Measurements from ENCODE around the gene PRL. TPM values are rescaled to one million over a fixed set of nuclear protein-coding genes. Genes with fewer than 3 reads are reported as not detected.

PRL gene
- total and polyA plus RNA-seq, 4 donors = not detected

DNA sequence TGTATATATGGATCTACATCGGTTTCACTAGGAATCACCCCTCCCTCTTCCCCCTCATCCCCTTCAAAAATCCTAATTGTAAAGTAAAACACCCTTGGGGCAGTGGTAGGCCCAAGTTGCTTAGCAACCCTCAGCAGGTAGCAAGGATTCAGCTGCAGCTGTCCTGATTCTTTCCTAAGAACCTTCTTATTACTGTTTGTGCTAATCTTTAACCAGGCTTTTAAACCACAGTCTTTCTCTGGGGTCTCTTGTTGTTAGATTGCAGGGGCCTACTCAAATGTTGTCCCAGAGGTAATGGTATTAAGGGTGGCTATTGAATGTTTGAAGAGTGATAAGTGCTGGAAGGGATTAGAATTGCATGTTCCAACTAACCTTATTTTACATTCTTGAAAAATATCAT, 46.4 kb downstream of the PRL start:
- no peak overlapping the region for H3K4me3 ChIP-seq (ENCODE audit: low read depth in 1 of 3, low read length in 3 of 3)
- TF ChIP-seq YY1 (IDR thresholded peaks at IDR 0.05) = no peak
- TF ChIP-seq FOXA2 (IDR thresholded peaks at IDR 0.05) = no peak
- TF ChIP-seq CTCF (IDR thresholded peaks at IDR 0.05; ENCODE audit: low read depth, low read length, missing input control) = no peak
- TF ChIP-seq ZBTB33 (IDR thresholded peaks at IDR 0.05) = no peak
- no peak for DNase-seq (ENCODE audit: low spot score)
- no peaks in the 10 kb centered on the region for H3K36me3 ChIP-seq (ENCODE audit: control insufficient read depth in 4 of 4, insufficient read depth in 3 of 4, low read depth in 1 of 4, low read length in 3 of 4)
- no peaks in the 10 kb centered on the region for H3K4me1 ChIP-seq (ENCODE audit: control insufficient read depth in 4 of 4, insufficient read depth in 4 of 4, low read length in 3 of 4)
- no peak overlapping the region for H3K9ac ChIP-seq (ENCODE audit: low read depth in 1 of 2, low read length in 2 of 2)
- no peak overlapping the region for H3K27ac ChIP-seq (ENCODE audit: low read depth in 1 of 2, low read length in 2 of 2)
- WGBS = 43% methylated on average over 1 of the region's 1 CpG
- no peaks in the 10 kb centered on the region for H3K27me3 ChIP-seq (ENCODE audit: control insufficient read depth in 4 of 4, insufficient read depth in 4 of 4, low read length in 3 of 4)
- no peaks in the 10 kb centered on the region for H3K9me3 ChIP-seq (ENCODE audit: control insufficient read depth in 4 of 4, low read length in 3 of 4)

GRCh38 chr6:22249711-22250350, 47.0 kb downstream of the PRL start:
- DNase-seq (ENCODE audit: low spot score) = no peak
- H3K27me3 ChIP-seq (ENCODE audit: control insufficient read depth in 4 of 4, insufficient read depth in 4 of 4, low read length in 3 of 4) = no peaks in the 10 kb centered on the region
- H3K9ac ChIP-seq (ENCODE audit: low read depth in 1 of 2, low read length in 2 of 2) = no peak overlapping the region
- 89% methylated on average over 9 of the region's 9 CpGs for WGBS
- H3K9me3 ChIP-seq (ENCODE audit: control insufficient read depth in 4 of 4, low read length in 3 of 4) = no peaks in the 10 kb centered on the region
- H3K27ac ChIP-seq (ENCODE audit: low read depth in 1 of 2, low read length in 2 of 2) = no peak overlapping the region
- no peak overlapping the region for H3K4me3 ChIP-seq (ENCODE audit: low read depth in 1 of 3, low read length in 3 of 3)
- no peaks in the 10 kb centered on the region for H3K36me3 ChIP-seq (ENCODE audit: control insufficient read depth in 4 of 4, insufficient read depth in 3 of 4, low read depth in 1 of 4, low read length in 3 of 4)
- no peaks in the 10 kb centered on the region for H3K4me1 ChIP-seq (ENCODE audit: control insufficient read depth in 4 of 4, insufficient read depth in 4 of 4, low read length in 3 of 4)
- TF ChIP-seq TAF1 (conservative IDR thresholded peaks at IDR 0.05) = no peak
- no peak for TF ChIP-seq GABPA (IDR thresholded peaks at IDR 0.05 in 1 of 2, conservative IDR thresholded peaks at IDR 0.05 in 1 of 2)
- no peak for TF ChIP-seq HNF4G (IDR thresholded peaks at IDR 0.05)
- no peak for TF ChIP-seq FOXA1 (IDR thresholded peaks at IDR 0.05)
- TF ChIP-seq RAD21 (IDR thresholded peaks at IDR 0.05) = no peak
- TF ChIP-seq ZBTB33 (IDR thresholded peaks at IDR 0.05) = no peak
- no peak for TF ChIP-seq RXRA (IDR thresholded peaks at IDR 0.05)
- TF ChIP-seq CTCF (IDR thresholded peaks at IDR 0.05; ENCODE audit: low read depth, low read length, missing input control) = no peak
- TF ChIP-seq FOXA2 (IDR thresholded peaks at IDR 0.05) = no peak
- TF ChIP-seq HNF4A (conservative IDR thresholded peaks at IDR 0.05) = no peak
- TF ChIP-seq, protein P1, sequence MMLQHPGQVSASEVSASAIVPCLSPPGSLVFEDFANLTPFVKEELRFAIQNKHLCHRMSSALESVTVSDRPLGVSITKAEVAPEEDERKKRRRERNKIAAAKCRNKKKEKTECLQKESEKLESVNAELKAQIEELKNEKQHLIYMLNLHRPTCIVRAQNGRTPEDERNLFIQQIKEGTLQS (IDR thresholded peaks at IDR 0.05) = no peak

All from liver (tissue), 9 donors.